Body of pancreas (tissue), 4 donors: ENCODE results near the gene SOCS3. TPM values are rescaled to one million over a fixed set of nuclear protein-coding genes. Genes with fewer than 3 reads are reported as not detected.

Experiments used
- ATAC-seq: fragments of 150-250 bp; one replicate; pipeline ENCODE4 v1.9.1; 2016
- DNase-seq, 4 donors: peaks; one replicate each; pipeline ENCODE4 v3.0.0-alpha.2; 2019
- H3K27ac ChIP-seq, 4 donors: fragments of 200-600 bp; sonication (generic); 1 replicate in 3 of 4; 2 replicates in 1 of 4; pipeline versions ENCODE4 v1.5.1 to v1.6.1; 2016 to 2019; ENCODE audit warnings: mild to moderate bottlenecking in 1 of 4, mixed read lengths in 1 of 4, moderate library complexity in 1 of 4
- H3K27me3 ChIP-seq, 2 donors: fragments of 200-600 bp; sonication (generic); one replicate each; pipeline ENCODE4 v1.6.0; 2016; ENCODE audit warnings: mild to moderate bottlenecking in 1 of 2
- H3K36me3 ChIP-seq, 2 donors: fragments of 200-600 bp; sonication (generic); replicated peaks in 1 of 2; 2 replicates each; pipeline ENCODE4 v1.5.1; 2016; ENCODE audit warnings: low read depth in 2 of 2; ENCODE audit not compliant: insufficient read depth in 1 of 2
- H3K4me1 ChIP-seq: fragments of 200-600 bp; sonication (generic); one replicate; pipeline ENCODE4 v1.6.0; 2016
- H3K4me3 ChIP-seq, 2 donors: fragments of 200-600 bp; sonication (generic); 1 replicate in 1 of 2; 2 replicates in 1 of 2; pipeline ENCODE4 v1.5.1; 2016 to 2019
- H3K9me3 ChIP-seq, 3 donors: fragments of 200-600 bp; sonication (generic); 1 replicate in 2 of 3; 2 replicates in 1 of 3; pipeline ENCODE4 v1.5.1; 2016
- POLR2A ChIP-seq, 3 donors: fragments of 450-650 bp; IDR thresholded peaks; one replicate each; pipeline ENCODE4 v1.6.1; 2016; ENCODE audit warnings: antibody characterized with exemption in 3 of 3, mild to moderate bottlenecking in 2 of 3
- WGBS, 2 donors: methylation state at CpG; one replicate each; pipeline ENCODE4 v1.1.5; 2017; 5-methylcytosine and 5-hydroxymethylcytosine counted together
- intact Hi-C: fragments of 100-400 bp; cut with DNase I; formaldehyde crosslinking; loops from one replicate; pipeline ENCODE4 v1.15.1; 2023
- total RNA-seq, 2 donors: library from RNA; depleted of rRNA; stranded (reverse); fragments of >200 nt; gene quantifications; one replicate each; pipeline ENCODE4 v1.1.0, GENCODE V29; 2016
- TF ChIP-seq, protein P1 (sequence below), 7 experiments: fragments of 450-650 bp in 4 of 7; fragments of 200-600 bp in 3 of 7; sonication (generic) in 3 of 7; IDR thresholded peaks; one replicate each; pipeline ENCODE4 v1.5.1; 2016 to 2019; ENCODE audit warnings: antibody characterized with exemption in 7 of 7

SOCS3 gene
- total RNA-seq, 2 donors from 2014 or later, result 21.0 to 63.9 TPM

DNA sequence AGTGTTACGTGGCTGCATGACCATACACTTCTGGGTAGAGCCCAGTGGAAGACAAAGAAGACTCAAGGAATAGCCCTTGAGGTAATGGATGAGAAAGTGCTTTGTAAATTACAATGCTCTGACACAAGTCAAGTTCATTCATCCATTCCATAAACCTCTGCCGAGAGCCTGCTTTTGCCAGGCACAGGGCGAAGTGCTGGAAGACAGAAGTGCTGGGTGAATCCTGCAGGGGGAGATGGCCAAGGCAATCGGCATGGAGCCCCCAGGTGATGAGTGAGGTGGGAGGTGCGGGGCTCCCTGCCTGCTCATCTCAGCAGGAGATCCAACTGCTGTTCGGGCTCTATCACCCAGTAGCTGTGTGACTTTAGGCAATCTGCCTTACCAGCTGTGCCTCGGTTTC is 2.8 kb upstream of the SOCS3 start:
- peaks cover 0 to 6% of the 10 kb centered on the region in 2 donors for H3K27me3 ChIP-seq
- H3K4me3 ChIP-seq, result no peak overlapping the region
- H3K36me3 ChIP-seq, result no peaks in the 10 kb centered on the region
- no peaks in the 10 kb centered on the region for H3K9me3 ChIP-seq
- no peak overlapping the region for H3K27ac ChIP-seq
- H3K4me1 ChIP-seq, result peaks cover 31% of the 10 kb centered on the region
- 68 to 75% methylated on average over 5 to 7 of the region's 7 CpGs for WGBS, 2 donors
- intact Hi-C loops, result no loop called here
- TF ChIP-seq, protein P1, sequence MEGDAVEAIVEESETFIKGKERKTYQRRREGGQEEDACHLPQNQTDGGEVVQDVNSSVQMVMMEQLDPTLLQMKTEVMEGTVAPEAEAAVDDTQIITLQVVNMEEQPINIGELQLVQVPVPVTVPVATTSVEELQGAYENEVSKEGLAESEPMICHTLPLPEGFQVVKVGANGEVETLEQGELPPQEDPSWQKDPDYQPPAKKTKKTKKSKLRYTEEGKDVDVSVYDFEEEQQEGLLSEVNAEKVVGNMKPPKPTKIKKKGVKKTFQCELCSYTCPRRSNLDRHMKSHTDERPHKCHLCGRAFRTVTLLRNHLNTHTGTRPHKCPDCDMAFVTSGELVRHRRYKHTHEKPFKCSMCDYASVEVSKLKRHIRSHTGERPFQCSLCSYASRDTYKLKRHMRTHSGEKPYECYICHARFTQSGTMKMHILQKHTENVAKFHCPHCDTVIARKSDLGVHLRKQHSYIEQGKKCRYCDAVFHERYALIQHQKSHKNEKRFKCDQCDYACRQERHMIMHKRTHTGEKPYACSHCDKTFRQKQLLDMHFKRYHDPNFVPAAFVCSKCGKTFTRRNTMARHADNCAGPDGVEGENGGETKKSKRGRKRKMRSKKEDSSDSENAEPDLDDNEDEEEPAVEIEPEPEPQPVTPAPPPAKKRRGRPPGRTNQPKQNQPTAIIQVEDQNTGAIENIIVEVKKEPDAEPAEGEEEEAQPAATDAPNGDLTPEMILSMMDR (IDR thresholded peaks at IDR 0.05), result no peak
- no peak for TF ChIP-seq POLR2A (IDR thresholded peaks at IDR 0.05)
- ATAC-seq, result no peak
- no peak for DNase-seq

DNA sequence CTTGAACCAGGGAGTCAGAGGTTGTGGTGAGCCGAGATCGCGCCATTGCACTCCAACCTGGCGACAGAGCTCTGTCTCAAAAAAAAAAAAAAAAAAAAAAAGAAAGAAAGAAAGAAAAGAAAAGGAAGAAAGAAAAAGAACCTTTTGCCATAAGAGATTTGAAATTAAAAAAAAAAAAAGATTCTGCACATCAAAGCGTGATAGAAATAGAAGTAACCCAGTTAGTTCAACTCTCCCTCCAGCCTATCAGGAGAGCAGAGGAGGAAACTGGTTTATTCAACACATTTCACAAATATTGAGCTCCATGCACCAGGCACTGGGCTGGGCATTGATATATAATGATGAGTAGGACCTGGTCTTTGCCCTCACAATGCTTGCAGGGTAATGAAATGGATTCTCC is 2.4 kb upstream of the SOCS3 start:
- DNase-seq (no peak), ATAC-seq (no peak)
- Histone ChIP-seq H3K27me3 (peaks cover 0 to 6% of the 10 kb centered on the region in 2 donors), H3K36me3 (no peaks in the 10 kb centered on the region), H3K4me3 (no peak overlapping the region), H3K27ac (no peak overlapping the region), H3K4me1 (peaks cover 36% of the 10 kb centered on the region), H3K9me3 (no peaks in the 10 kb centered on the region)
- intact Hi-C loops, result no loop called here
- no peak for TF ChIP-seq POLR2A (IDR thresholded peaks at IDR 0.05)
- TF ChIP-seq, protein P1 (IDR thresholded peaks at IDR 0.05), result no peak
- 95 to 96% methylated on average over 5 of the region's 5 CpGs for WGBS, 2 donors

DNA sequence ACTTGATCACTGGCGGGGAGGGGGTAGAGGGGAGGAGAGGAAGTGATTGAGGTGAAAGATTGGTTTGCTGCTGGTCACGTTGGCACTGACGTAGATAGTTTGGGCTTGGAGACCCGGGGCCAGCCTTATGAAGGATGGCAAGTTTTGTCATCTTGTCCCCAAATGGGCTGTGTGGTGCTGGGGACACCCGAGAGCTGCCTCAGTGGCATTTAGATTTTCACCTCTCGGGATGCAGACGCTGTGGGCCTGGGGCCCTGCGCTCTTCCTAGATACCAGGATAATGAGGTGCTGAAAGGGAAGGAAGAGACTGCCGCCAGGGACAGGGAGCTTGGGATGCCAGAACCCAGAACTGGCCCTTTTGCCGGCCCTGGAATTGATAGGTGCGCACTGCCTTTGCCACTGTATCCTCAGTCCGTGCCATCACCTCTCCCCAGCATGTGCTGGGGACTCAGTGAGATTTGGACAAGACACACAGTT is 1.4 kb upstream of the SOCS3 start:
- Histone ChIP-seq H3K9me3 (no peaks in the 10 kb centered on the region), H3K27me3 (peaks cover 0 to 6% of the 10 kb centered on the region in 2 donors), H3K4me1 (peaks cover 43% of the 10 kb centered on the region), H3K4me3 (no peak overlapping the region), H3K36me3 (no peaks in the 10 kb centered on the region), H3K27ac (peak overlapping the region in 1 of 4 donors; percentile 96)
- intact Hi-C loops, result no loop called here
- no peak for ATAC-seq
- DNase-seq, result no peak
- TF ChIP-seq, protein P1 (IDR thresholded peaks at IDR 0.05), result no peak
- no peak for TF ChIP-seq POLR2A (IDR thresholded peaks at IDR 0.05)
- WGBS, 2 donors, result 50% methylated on average over 8 to 12 of the region's 12 CpGs

DNA sequence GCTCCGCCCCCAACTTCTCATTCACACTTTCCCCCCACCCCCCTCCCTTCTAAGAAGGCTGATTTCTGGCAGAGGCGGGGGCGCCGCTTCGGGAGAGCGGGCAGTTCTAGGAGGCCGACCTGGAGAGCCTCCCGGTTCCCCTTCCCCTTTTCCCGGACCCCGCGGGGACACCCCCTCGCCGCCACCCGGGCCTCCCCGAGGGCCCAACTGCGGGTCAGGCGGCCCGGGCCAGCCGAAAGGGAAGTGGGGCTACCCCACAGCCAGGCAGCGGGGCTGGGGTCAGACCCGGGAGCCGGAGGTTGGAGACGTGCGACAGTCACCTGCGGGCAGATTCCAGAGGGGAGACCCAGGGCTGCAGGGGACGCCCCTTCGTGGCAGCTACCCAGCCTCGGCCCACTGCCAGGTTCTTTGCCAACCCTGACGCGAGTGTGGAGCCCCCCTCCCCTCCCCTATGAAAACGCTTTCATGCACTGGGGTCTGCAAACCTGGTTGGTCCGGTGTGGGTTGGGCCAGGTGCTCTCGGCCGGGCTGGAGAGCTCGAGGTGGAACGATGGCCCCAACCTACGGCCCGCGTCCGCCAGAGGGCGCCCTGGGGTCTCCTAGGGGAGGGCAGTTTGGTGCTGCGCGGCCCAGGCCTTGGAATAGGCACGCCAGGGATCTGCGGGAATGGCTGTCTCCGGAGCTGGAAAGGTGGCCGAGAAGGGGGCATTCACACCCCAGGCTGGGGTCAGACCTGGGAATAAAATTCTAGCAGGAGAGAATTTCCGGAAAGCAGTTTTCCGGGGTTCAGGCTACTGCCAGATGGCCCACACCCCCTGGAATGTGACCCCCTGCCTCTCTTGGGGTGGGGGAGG is 721 bp upstream of the SOCS3 start:
- ATAC-seq, result peak; percentile 81

More for the DNA sequence above, 721 bp upstream of the SOCS3 start:
- peaks cover 49% of the 10 kb centered on the region for H3K4me1 ChIP-seq
- peak; percentile 91 to 96 (median 94) for DNase-seq
- intact Hi-C loops, result no loop called here
- peaks cover 0 to 6% of the 10 kb centered on the region in 2 donors for H3K27me3 ChIP-seq
- peak overlapping the region in 1 of 2 donors; percentile 10 for H3K4me3 ChIP-seq
- H3K27ac ChIP-seq, result peak overlapping the region; percentile 65 to 96 (median 86)
- H3K36me3 ChIP-seq, result no peaks in the 10 kb centered on the region
- 3 to 5% methylated on average over 6 to 35 of the region's 49 CpGs for WGBS, 2 donors
- no peaks in the 10 kb centered on the region for H3K9me3 ChIP-seq
- TF ChIP-seq, protein P1 (IDR thresholded peaks at IDR 0.05), result peak; percentile 86 to 94 (median 93)
- TF ChIP-seq POLR2A (IDR thresholded peaks at IDR 0.05), result peak in 1 of 3 donors; percentile 11
